Posterior cingulate gyrus (tissue), 11 donors: ENCODE results near the gene CAPN2.
A peak's percentile ranks its signal among the peaks of the same experiment; 100 is the strongest.

Experiments used
- DNase-seq, 10 donors: peaks; one replicate each; pipeline versions ENCODE4 v3.0.0 to v3.0.0-alpha.2; 2020 to 2021; ENCODE audit warnings: mixed read lengths in 3 of 10
- intact Hi-C: fragments of 100-400 bp; cut with DNase I; formaldehyde crosslinking; loops from one replicate; pipeline ENCODE4 v1.15.1; 2023

Gene CAPN2

DNA sequence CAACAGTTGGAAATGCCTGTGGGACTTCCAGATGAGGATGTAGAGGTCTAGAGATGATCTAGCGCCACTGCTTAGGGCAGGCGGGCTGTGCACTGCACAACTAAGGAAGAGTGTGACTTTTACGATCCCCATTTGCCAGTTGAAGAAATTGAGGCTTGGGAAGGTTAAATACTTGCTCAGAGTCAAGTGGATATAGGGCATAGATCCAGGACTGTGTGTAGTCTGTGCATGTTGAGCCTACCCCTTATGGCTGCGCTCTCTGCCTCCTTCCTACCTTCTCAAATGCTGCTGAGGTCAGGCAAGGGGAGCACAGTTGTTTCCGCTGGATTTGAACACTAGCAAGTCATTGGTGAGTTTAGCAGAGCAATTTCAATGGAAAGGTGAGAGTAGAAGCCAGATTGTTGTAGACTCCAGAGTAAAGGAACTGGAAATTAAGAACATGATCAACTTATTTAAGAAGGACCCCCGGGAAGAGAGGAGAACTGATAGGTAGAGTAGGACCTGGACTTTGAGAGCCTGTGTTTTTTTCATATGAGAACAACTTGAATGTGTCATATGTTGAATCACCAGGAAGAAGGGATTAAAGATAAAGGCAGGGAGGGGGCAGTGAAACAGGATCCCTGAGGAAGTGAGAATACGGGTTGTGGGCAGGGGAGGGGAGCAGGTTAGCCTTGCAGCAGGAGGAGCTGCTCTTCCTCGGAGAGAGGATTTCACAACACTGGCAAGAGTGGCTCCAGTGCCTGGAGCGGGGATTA, 2.7 kb downstream of the CAPN2 start:
- peak in 1 of 10 donors; percentile 66 for DNase-seq
- intact Hi-C loops = no loop called here

DNA sequence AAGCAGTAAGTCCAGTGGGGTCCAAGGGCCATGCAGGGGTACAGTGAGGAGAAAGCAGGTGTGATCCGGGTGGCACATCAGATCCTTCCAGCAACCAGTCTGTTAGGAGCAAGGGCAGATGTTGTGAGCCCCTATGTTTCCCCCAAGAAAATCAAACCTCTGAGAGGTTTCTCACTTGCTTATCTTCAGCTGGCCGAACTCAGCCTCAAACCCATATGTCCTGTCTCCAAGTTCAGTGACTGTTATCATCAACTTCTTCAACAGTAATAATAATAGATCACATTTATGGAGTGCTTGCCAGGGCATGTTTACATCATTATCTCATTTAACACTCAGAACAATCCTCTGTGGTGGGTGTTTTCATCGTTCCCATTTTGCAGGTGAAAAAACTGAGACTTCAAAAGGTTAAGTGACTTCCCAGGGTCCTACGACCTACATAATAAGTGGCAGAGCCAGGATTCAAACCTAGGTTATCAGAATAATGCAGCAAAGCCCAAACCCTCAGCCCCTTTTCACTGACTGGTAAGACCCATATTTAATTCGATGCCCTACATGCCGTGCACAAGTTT, 3.3 kb downstream of the CAPN2 start:
- DNase-seq = no peak
- intact Hi-C loops = no loop called here

DNA sequence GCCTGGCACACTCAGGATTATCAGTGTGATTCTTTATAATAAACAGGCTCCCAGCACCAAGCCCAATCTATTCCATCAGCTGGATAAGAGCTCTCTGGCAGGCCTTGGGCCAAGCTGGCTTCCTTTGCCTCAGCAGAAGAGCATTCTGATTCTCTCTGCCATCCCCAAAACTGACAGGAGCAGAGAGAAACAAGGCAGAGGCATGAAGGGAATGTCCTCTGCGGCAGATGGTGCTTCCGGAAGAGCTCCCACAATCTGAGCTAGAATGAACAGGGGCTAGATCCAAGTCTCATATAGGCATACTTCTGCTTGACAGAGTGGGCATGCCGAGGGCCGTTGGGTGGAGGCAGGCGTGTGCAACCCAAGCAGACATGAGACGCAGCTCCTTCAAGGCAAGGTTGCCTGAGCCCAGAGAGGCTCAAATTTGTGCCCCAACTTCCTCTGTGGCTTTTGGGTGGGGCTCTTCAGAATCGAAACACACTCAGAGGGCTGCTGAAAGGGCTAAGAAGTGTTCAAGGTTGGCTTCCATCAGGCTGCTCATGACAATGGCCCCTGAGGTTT, 4.0 kb downstream of the CAPN2 start:
- intact Hi-C loops = no loop called here
- DNase-seq = peak in 3 of 10 donors; percentile 37 to 87 (median 77)

DNA sequence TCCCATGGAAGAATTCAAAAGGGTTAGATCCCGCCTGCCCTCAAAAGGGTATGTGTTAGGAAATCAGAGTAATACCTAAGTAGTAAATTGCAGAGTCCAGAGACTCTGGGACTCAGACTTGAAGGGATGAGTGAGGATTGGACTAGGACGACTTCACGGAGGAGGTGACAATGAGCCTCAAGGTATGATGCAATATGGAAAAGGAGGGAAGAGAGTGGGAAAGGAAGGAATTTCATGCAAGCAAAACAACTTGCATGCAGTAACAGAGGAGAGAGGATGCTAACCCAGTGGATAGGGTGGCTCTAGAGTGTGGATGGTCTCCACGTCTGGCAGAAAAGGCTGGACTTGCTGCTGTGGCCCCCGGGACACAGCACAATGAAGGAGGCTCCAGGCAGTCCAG, 4.8 kb downstream of the CAPN2 start:
- intact Hi-C loops = no loop called here
- peak in 1 of 10 donors; percentile 31 for DNase-seq

DNA sequence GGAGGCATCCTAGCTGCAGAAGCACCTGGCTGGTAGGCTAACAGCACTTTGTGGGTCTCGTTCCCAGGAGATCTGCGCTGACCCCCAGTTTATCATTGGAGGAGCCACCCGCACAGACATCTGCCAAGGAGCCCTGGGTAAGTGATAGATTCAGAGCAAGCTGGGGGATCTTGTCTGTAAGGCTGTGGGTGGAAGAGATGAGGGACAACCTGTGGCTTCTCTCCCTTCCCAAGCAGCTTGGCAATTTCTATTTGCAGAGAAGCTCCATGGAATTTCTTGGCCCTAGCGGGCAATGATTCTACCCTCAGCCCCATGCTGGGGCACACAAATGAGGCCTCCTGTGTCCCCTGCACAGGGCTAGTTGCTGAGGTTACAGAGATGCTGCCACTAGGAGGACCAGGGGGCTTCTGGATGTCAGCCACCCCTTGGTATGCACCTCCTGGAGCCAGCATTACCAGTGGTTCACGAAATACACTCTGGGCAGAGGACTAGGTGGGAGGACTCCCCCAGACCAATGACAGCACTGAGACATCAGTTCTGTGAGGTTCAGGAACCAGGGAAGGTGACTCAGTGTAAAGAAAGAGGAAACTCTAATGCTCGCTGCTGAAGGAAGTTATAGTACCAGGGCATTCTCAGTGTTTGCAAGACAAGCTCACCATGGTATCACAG, 5.5 kb downstream of the CAPN2 start:
- peak in 1 of 10 donors; percentile 6 for DNase-seq
- intact Hi-C loops = no loop called here

DNA sequence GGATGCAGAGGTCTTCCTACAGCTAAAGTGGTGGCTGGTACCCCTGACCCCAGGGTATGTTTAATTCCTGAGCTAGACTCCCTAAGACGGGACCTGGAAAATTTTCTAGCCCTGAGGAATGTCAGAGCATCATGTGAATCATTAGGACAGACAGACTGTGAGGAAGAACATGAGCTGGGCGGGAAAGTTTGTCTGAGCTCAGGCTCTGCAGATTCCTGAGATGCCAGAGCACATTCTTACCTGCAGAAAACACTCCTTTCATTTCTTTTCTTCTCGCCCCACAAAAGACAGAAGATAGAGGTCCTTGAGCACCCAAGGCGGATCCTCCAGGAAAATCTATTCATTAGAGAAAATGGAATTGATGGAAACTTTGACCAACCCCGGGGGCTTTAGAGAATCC, 6.5 kb downstream of the CAPN2 start:
- DNase-seq = peak in 1 of 10 donors; percentile 7
- intact Hi-C loops = no loop called here

DNA sequence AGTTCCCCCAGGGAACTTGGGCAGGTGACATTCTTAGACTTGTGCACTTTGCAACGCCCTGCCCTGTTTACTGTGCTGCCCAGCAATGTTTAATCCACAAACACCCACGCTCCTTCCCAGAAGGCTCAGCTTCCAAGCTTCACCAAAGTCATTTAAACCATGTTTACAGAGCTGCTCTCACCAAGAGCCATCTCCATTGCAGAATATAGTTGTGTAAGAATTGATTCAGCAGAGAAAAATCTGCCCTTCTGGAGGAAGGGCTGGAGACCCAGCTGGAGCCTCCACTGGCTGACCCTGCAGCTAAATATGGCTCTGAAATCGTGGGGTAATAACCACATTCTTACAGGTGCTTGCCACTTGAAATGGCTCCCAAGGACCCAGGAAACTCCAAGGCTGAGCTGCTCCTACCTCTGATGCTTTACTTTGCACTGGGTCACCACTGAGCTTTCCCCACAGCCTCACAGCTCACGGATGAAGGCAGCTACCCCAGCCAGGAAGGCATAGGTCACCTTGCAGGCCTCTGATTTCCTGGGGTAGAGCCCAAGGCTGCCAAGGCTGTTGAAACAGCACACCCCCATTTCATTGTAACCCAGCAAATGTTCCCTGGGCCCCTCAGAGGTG, 8.7 kb downstream of the CAPN2 start:
- intact Hi-C loops = no loop called here
- peak in 2 of 10 donors; percentile 17 to 56 for DNase-seq

DNA sequence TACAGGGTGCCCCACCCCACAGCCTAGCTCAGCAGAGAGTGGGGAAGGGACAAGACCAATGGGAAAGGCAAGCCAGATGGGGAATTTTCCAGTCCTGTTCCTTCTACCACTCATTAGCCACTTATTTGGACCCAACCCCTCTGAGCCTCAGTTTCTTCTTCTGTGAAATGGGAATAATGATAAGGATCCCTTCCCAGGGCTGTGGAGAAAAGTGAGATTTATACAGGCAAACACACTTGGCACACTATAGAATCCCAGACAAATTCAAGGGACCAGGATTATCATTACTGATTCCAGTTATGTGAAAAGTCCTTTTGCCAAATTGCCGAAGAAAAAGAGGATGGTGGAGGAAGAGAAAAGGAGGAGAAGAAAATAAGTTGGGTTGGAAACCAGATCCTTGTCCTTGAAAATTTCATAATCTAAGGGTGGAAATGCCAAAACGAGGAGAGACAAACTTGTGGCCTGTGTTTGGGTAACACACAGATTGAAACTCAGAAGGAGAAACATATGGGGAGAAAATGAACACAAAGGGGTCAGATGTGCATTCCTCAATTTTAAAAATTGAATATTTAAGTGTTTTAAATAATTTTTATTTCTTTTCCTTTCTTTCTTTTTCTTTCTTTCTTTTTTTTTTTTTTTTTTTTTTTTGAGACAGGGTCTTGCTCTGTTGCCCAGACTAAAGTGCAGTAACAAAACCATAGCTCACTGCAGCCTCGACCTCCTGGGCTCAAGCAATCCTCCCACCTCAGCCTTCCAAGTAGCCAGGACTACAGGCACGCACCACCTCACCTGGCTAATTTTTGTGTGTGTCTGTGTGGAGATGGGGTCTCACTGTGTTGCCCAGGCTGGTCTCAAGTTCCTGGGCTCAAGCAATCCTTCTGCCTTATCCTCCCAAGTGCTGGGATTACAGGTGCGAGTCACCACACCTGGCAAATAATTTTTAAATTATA, 9.6 kb downstream of the CAPN2 start:
- DNase-seq = peak in 3 of 10 donors; percentile 13 to 26 (median 24)
- intact Hi-C loops = no loop called here

DNA sequence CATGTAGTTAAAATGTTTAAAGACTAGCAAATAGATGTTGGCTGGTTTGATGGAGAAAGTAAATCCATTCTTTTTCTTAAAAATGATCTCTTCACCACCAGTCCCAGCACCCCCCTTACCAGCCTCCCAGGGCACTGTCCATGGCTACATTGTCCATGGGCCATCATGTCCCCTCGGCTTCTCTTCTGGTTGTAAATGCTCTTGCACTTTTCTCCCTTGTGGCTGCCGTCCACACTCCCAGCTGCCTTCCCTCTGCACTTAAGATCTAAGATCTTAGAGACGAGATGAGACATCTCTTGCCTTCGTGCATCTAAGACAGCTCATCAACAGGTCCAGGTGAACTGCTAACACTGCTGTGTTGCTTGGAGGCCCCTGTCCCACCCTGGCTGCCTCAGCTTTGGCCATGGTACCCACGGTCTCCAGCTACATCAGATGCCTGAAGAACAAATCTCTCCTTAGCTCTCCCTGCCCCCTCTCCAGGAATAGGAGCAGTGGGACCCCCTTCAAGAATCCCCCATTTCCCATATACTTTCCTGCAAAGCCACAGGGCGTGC, 11.1 kb downstream of the CAPN2 start:
- intact Hi-C loops = no loop called here
- DNase-seq = peak in 2 of 10 donors; percentile 51 to 57

DNA sequence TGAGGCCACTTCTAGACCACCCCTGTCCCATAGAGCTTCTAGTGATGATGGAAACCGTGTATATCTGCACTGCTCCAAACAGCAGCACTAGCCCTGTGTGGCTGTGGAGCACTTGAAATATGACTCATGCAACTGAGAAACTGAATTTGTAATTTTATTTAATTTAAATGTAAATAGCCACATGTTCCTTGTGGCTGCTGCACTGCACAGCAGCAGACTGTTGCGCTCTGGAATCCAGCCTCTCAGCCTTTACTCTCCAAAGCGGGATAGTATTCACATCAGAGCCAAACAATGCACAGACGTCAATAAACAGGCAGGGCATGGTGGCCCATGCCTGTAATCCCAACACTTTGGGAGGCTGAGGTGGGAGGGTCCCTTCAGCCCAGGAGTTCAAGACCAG, 12.0 kb downstream of the CAPN2 start:
- peak in 1 of 10 donors; percentile 14 for DNase-seq
- intact Hi-C loops = no loop called here

DNA sequence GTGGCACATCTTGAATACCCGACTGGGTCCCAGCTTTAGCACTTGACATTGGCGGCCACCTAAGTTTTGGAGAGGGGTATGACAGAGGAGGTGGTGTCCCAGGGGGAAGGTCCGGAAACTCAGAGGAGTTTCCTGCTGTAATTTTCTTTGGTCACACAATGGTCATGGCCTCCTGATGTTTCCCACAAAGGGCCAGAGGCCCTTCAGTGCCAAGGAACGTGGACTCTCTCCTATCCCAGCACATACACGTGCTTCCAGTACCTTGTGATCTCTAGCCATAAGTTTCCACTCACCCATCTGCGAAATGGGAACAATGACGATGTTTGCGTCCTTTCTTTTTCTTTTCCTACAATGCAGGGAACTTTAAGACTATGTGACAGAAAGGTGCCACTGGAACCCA, 13.2 kb downstream of the CAPN2 start:
- intact Hi-C loops = no loop called here
- DNase-seq = peak in 3 of 10 donors; percentile 26 to 42 (median 38)

DNA sequence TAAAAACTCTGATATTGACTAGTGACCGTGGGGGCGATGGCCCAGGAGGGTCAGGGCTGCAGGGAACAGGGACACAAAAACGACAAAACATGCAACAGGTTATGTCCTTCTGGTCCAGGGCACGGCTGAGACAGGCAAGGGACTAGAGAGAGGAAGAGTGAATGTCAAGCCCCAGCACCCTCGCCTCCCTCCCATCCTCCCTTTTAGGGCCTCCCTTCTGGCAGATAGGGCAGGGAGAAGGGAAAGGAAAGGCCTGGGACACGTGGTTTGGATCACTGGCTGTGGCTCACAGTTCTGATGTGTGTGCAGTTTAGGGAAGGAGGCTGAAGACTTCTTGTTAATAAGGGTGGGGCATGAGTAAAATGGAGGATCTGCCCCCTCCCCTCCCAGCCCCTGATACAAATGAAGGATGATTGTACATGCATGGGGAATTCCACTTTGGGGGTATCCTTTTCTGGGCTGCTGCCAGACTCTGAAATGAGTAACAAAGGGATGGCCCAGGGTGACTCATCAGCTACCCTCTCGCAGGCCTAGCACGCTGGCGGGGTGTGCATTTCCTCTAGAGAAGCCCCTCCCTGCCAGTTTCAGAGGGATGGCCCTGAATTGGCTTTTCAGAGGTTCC, 14.2 kb downstream of the CAPN2 start:
- intact Hi-C loops = no loop called here
- peak in 4 of 10 donors; percentile 47 to 87 (median 63) for DNase-seq

DNA sequence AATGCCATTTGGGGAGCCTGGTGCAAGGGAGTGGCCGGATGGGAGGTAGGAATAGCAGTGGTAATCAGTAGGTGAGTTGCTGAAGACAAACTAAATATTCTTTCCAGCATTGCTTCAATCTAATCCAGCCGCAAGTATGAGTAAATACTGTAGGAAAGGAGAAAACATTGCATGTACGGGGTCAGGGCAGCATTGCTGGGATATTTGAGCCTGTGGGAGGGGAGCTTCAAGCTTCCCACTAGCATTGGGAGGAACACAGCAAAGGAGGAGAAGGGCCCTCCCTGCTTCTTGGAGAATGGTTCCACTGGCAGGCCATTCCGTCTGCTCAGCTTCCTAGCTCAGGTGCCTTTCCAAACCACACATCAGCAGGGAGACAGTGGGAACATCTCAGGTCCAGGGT, 15.2 kb downstream of the CAPN2 start:
- peak in 1 of 10 donors; percentile 33 for DNase-seq
- intact Hi-C loops = no loop called here

DNA sequence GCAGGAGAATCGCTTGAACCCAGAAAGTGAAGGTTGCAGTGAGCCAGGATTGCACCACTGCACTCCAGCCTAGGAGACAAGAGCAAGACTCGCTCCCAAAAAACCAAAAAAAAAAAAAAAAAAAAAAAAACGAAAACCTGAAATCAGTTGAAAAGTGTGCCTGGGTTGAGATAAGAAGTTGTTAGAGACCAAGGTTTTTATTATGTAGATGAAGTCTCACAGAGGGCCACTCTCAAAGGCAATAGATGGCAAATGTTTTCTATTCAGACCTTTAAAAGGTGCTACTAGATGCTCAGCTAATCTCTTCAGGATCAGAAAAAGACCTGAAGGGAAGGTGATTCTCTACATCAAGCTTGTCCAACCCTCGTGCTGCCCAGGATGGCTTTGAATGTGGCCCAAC, 17.6 kb downstream of the CAPN2 start:
- peak in 1 of 10 donors; percentile 4 for DNase-seq
- intact Hi-C loops = no loop called here

DNA sequence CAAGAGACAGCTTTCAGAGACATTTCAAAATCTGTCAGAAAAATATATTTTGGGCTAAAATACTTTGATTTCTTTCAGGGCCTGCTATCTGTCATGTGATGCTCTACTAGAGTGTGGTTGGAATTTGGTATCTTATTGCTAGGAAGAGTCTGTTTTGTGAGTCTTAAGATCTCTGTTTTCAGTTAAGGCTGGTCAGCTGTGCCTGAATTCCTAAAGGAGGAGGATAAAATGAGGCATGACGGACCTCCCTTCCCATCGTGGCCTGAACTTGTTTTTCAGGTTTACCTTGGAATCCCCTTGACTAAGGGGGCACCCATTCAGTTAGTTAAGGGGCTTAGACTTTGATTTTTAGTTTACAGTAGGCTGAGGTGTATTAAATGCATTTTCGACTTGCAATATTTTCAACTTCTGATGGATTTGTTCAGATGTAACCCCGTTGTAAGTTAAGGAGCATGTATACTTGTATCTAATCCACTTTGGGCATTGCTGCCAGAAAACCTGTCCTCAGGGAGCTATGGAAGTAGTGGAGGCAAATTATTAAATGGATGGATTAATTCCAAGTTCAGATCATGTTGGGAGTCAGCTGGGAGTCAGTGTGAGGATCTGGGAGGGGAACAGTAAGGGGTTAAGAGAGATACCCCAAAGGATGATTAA, 18.3 kb downstream of the CAPN2 start:
- intact Hi-C loops = no loop called here
- peak in 2 of 10 donors; percentile 3 to 4 for DNase-seq

DNA sequence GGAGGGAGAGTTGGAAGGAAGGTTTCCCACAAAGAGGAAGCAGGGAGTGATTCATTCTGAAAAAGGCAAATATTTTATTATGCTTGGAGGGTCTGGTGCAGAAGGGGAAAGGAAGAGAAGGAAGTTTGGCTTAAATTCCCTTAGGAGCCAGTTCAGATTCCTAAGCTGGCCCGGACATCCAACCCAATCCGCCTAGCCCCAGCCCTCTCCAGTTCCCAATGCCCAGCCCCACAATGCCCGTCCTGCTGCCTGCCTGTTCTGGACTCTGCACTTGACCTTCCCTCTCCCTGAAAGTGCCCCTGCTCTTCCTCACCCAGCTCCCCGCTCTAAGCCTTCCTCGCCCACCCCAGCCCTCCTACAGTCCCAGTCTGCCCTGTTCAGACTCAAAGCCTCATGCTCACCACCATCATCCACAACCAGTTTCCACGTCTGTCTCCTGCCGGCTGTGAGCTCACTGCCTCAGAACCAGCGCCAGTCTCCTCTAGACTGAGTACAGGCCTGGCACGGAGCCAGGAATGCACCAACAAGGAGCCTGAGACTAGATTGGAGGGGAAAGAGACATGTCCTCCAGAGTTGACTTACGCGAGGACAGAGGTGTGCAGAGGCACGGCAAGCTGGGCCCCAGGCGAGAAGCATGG, 18.9 kb downstream of the CAPN2 start:
- DNase-seq = peak; percentile 28 to 90 (median 58)
- intact Hi-C loops = no loop called here

DNA sequence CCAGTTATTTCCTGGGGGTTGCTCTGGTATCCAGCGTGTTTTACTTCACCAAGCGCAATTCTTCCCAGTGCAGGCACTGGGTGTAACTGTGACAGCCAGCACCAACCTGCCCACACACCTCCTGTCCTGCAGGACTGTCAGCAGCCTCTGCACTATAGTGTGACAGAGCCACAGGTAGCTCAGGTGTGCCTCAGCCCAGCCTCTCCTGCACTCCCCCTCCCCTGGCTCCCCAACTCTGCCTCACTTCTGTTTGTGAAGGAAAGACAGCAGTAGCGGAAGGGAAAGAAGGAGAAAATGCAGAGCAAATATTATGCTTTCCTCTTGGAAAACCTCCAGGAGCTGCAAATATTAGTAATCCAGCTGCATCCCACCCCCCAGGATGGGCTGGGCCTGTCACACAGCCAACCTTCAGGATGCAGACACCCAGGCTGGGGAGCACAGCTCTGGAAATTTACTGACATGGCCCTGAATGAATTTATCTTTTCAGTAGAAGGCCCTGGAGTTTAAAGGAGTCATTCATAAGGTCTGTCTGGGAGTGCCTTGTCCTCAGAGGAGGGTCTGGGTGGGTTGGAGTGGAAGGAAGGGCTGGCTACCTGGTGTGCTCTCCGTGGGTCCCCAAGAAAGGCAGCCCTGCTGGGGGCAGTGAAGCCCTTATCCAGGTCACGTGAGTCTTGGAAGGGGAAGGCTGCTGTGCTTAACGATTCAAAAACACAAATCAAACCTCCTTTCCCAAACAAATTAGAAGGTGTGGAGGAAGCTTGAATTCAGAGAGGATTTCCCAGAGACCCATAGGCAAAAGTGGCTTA, 20.9 kb downstream of the CAPN2 start:
- intact Hi-C loops = no loop called here
- peak in 3 of 10 donors; percentile 52 to 79 (median 55) for DNase-seq
